Measurements from ENCODE around the gene FAM50A. TPM values are rescaled to one million over a fixed set of nuclear protein-coding genes. Genes with fewer than 3 reads are reported as not detected.

The FAM50A gene
- total and polyA plus RNA-seq, 2 experiments from 2014 or later: 54.7 to 122 TPM

DNA sequence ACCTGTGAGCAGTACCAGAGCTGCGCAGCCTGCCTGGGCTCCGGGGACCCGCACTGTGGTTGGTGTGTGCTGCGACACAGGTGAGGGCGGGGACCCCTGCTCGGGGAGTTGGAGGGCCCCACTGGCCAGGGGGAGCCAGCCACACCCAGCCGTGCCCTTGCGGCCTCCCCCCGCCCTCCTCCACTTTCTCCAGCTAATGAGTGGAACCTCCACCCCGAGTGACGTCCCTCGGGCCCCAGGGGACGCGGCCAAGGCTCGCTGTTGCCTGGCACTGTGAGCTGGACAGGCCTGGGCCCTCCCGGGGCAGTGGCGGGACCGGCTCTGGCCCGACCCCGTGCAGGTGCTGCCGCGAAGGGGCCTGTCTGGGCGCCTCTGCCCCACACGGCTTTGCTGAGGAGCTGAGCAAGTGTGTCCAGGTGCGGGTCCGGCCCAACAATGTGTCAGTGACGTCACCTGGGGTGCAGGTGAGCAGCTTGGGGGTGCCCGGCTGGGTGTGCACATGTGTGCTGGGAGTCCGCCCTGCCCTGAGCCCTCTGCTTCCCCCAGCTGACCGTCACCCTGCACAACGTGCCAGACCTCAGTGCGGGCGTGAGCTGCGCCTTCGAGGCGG is 19.8 kb downstream of the FAM50A start:
- Histone ChIP-seq H4K20me1 (ENCODE audit: insufficient read depth) (no peaks in the 10 kb centered on the region), H2AFZ (no peak overlapping the region), H3K27me3 (replicated peaks; ENCODE audit: insufficient read depth) (no peaks in the 10 kb centered on the region), H3K4me2 (ENCODE audit: unreplicated experiment) (no peak overlapping the region), H3K9me3 (ENCODE audit: low read depth) (no peaks in the 10 kb centered on the region), H3F3A (ENCODE audit: insufficient read depth) (no peaks in the 10 kb centered on the region), H3K9ac (no peak overlapping the region), H3K27ac (no peak overlapping the region), H3K4me3 (no peak overlapping the region), H3K4me1 (ENCODE audit: insufficient read depth) (no peaks in the 10 kb centered on the region), H3K9me2 (ENCODE audit: insufficient read depth) (no peaks in the 10 kb centered on the region), H3K79me2 (ENCODE audit: insufficient read depth) (peaks cover 54% of the 10 kb centered on the region), H3K36me3 (ENCODE audit: low read depth) (no peaks in the 10 kb centered on the region)
- in situ Hi-C loops (cut with MboI): no loop called here
- 91 to 100% methylated on average over 3 to 6 of the region's 36 CpGs for WGBS, 2 experiments (ENCODE audit: low coverage in 1 of 2, low lambda C conversion rate in 2 of 2, missing lambda C conversion rate in 2 of 2)
- no peak for TF ChIP-seq EZH2 (IDR thresholded peaks at IDR 0.05; ENCODE audit: insufficient read depth, poor library complexity, severe bottlenecking)
- TF ChIP-seq EZH2phosphoT487 (IDR thresholded peaks at IDR 0.05; ENCODE audit: insufficient read depth, low read depth): no peak
- DNase-seq: no peak

DNA sequence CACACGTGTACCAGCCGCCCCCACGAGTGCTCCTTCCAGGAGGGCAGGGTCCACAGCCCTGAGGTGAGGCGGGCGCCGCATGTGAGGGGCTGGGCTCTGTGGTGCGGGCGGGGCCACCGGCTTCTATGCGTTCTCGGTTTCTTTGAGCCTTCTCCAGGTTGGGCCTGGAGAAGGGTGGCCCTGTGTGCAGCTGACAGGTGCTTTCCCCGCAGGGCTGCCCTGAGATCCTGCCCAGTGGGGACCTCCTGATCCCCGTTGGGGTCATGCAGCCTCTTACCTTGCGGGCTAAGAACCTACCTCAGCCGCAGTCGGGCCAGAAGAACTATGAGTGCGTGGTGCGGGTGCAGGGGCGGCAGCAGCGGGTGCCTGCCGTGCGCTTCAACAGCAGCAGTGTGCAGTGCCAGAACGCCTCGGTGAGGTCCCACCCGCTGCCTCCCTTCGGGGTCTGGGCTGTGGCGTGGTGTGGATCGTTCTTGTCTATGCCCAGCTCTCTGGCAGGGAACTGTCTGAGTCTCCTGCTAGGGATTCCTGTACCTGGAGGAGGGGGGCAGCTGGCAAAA is 20.9 kb downstream of the FAM50A start:
- Histone ChIP-seq H3K79me2 (ENCODE audit: insufficient read depth) (peaks cover 42% of the 10 kb centered on the region), H3K27me3 (replicated peaks; ENCODE audit: insufficient read depth) (no peaks in the 10 kb centered on the region), H4K20me1 (ENCODE audit: insufficient read depth) (no peaks in the 10 kb centered on the region), H2AFZ (no peak overlapping the region), H3K9me2 (ENCODE audit: insufficient read depth) (no peaks in the 10 kb centered on the region), H3K36me3 (ENCODE audit: low read depth) (no peaks in the 10 kb centered on the region), H3F3A (ENCODE audit: insufficient read depth) (no peaks in the 10 kb centered on the region), H3K27ac (no peak overlapping the region), H3K4me3 (no peak overlapping the region), H3K9ac (no peak overlapping the region), H3K9me3 (ENCODE audit: low read depth) (no peaks in the 10 kb centered on the region), H3K4me2 (ENCODE audit: unreplicated experiment) (no peak overlapping the region), H3K4me1 (ENCODE audit: insufficient read depth) (no peaks in the 10 kb centered on the region)
- 96 to 97% methylated on average over 8 to 10 of the region's 28 CpGs for WGBS, 2 experiments (ENCODE audit: low coverage in 1 of 2, low lambda C conversion rate in 2 of 2, missing lambda C conversion rate in 2 of 2)
- TF ChIP-seq EZH2 (IDR thresholded peaks at IDR 0.05; ENCODE audit: insufficient read depth, poor library complexity, severe bottlenecking) (no peak), EZH2phosphoT487 (IDR thresholded peaks at IDR 0.05; ENCODE audit: insufficient read depth, low read depth) (no peak)
- in situ Hi-C loops (cut with MboI): no loop called here
- no peak for DNase-seq

- Histone ChIP-seq H3K27ac (no peak overlapping the region), H3K9me2 (ENCODE audit: insufficient read depth) (no peaks in the 10 kb centered on the region), H3K27me3 (replicated peaks; ENCODE audit: insufficient read depth) (no peaks in the 10 kb centered on the region), H3K79me2 (ENCODE audit: insufficient read depth) (peaks cover 35% of the 10 kb centered on the region), H3K9ac (no peak overlapping the region), H4K20me1 (ENCODE audit: insufficient read depth) (no peaks in the 10 kb centered on the region), H2AFZ (no peak overlapping the region), H3K4me2 (ENCODE audit: unreplicated experiment) (no peak overlapping the region), H3K4me3 (no peak overlapping the region), H3K9me3 (ENCODE audit: low read depth) (no peaks in the 10 kb centered on the region), H3K4me1 (ENCODE audit: insufficient read depth) (no peaks in the 10 kb centered on the region), H3F3A (ENCODE audit: insufficient read depth) (no peaks in the 10 kb centered on the region), H3K36me3 (ENCODE audit: low read depth) (no peaks in the 10 kb centered on the region)
- DNase-seq: no peak
- WGBS, 2 experiments (ENCODE audit: low coverage in 1 of 2, low lambda C conversion rate in 2 of 2, missing lambda C conversion rate in 2 of 2): 91 to 97% methylated on average over 10 to 14 of the region's 14 CpGs
- in situ Hi-C loops (cut with MboI): no loop called here
- TF ChIP-seq EZH2phosphoT487 (IDR thresholded peaks at IDR 0.05; ENCODE audit: insufficient read depth, low read depth) (no peak), EZH2 (IDR thresholded peaks at IDR 0.05; ENCODE audit: insufficient read depth, poor library complexity, severe bottlenecking) (no peak)
Observed at GRCh38 chrX:154465601-154466000, 21.7 kb downstream of the FAM50A start.

GRCh38 chrX:154466036-154466435 is 22.1 kb downstream of the FAM50A start:
- WGBS, 2 experiments (ENCODE audit: low coverage in 1 of 2, low lambda C conversion rate in 2 of 2, missing lambda C conversion rate in 2 of 2): 80 to 85% methylated on average over 12 to 24 of the region's 32 CpGs
- no peak for DNase-seq
- TF ChIP-seq EZH2 (IDR thresholded peaks at IDR 0.05; ENCODE audit: insufficient read depth, poor library complexity, severe bottlenecking) (no peak), EZH2phosphoT487 (IDR thresholded peaks at IDR 0.05; ENCODE audit: insufficient read depth, low read depth) (no peak)
- no peaks in the 10 kb centered on the region for H3K9me3 ChIP-seq (ENCODE audit: low read depth)
- H3K9me2 ChIP-seq (ENCODE audit: insufficient read depth): no peaks in the 10 kb centered on the region
- H3K4me1 ChIP-seq (ENCODE audit: insufficient read depth): no peaks in the 10 kb centered on the region
- H2AFZ ChIP-seq: no peak overlapping the region
- H3F3A ChIP-seq (ENCODE audit: insufficient read depth): no peaks in the 10 kb centered on the region
- H3K36me3 ChIP-seq (ENCODE audit: low read depth): no peaks in the 10 kb centered on the region
- H3K4me2 ChIP-seq (ENCODE audit: unreplicated experiment): no peak overlapping the region
- peaks cover 31% of the 10 kb centered on the region for H3K79me2 ChIP-seq (ENCODE audit: insufficient read depth)
- H3K4me3 ChIP-seq: no peak overlapping the region
- H3K27me3 ChIP-seq (replicated peaks; ENCODE audit: insufficient read depth): no peaks in the 10 kb centered on the region
- H3K9ac ChIP-seq: no peak overlapping the region
- in situ Hi-C loops (cut with MboI): no loop called here
- no peak overlapping the region for H3K27ac ChIP-seq
- H4K20me1 ChIP-seq (ENCODE audit: insufficient read depth): no peaks in the 10 kb centered on the region
